ENCODE measurements around the gene KIAA0232. TPM values are rescaled to one million over a fixed set of nuclear protein-coding genes. Genes with fewer than 3 reads are reported as not detected.

KIAA0232 gene
- total and polyA plus RNA-seq, 10 of the 15 experiments (the other 5 are each of a cell fraction or from before 2014, with no cell fraction given): 2.8 to 15.1 (median 10.8) TPM

DNA sequence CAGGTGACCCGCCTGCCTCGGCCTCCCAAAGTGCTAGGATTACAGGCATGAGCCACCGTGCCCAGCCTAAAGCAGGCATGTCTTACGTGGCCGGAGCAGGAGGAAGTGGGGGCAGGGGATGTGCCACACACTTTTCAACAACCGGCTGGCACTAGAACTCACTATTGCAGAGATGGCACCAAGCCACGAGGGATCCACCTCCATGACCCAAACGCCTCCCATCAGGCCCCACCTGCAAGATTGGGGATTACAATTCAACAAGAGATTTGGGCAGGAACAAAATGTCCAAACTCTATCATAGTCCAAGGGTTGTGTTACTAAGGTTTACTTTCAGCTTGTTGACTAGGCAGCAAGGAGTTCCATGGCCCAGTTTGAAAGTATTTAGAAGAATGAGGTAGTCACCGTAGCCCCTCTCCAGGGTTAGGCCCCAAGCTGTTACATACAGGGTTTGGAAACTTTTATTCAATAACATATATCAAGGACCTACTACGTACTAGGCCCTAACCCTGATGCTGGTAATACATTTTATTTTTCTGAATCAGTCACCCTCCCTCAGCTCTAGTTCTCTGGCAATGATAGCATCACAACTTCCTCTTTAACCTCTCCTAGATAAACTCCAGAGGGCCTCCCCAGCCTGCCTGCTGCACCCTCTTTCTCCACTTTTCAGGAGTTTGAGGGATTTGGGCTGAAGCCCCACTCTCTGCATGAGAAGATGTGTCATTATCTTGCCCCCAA lies 109.1 kb downstream of the KIAA0232 start:
- no TSS peak for BruUV-seq (replicated peaks)
- H3K4me1 ChIP-seq (ENCODE audit: control insufficient read depth, insufficient read depth, low read length): peaks cover 11% of the 10 kb centered on the region
- ATAC-seq: peak; percentile 21; the same call in 1 of the 3 replicates
- 83% methylated on average over 10 of the region's 10 CpGs for WGBS (ENCODE audit: insufficient coverage, insufficient replicate concordance, low lambda C conversion rate, missing lambda C conversion rate)
- no peak for TF ChIP-seq CEBPB (IDR thresholded peaks at IDR 0.05; ENCODE audit: borderline replicate concordance in 1 of 2, low read depth in 2 of 2, low read length in 2 of 2)
- no peak for TF ChIP-seq HDAC6 (IDR thresholded peaks at IDR 0.05; ENCODE audit: unreplicated experiment)
- TF ChIP-seq PBX3 (IDR thresholded peaks at IDR 0.05; ENCODE audit: insufficient replicate concordance, low read depth, low read length): no peak
- TF ChIP-seq TARDBP (IDR thresholded peaks at IDR 0.05; ENCODE audit: borderline replicate concordance): no peak
- TF ChIP-seq NBN (IDR thresholded peaks at IDR 0.05): no peak
- TF ChIP-seq HSF1 (IDR thresholded peaks at IDR 0.05; ENCODE audit: low read depth, low read length): no peak
- TF ChIP-seq NFIC (IDR thresholded peaks at IDR 0.05; ENCODE audit: low read depth, low read length): no peak
- no peak for TF ChIP-seq NR2F1 (conservative IDR thresholded peaks at IDR 0.05)
- no peak for TF ChIP-seq IKZF1 (conservative IDR thresholded peaks at IDR 0.05)
- TF ChIP-seq SMAD5 (IDR thresholded peaks at IDR 0.05; ENCODE audit: low read depth): no peak
- no peak for TF ChIP-seq PML (IDR thresholded peaks at IDR 0.05; ENCODE audit: low read length)
- TF ChIP-seq, protein P1, sequence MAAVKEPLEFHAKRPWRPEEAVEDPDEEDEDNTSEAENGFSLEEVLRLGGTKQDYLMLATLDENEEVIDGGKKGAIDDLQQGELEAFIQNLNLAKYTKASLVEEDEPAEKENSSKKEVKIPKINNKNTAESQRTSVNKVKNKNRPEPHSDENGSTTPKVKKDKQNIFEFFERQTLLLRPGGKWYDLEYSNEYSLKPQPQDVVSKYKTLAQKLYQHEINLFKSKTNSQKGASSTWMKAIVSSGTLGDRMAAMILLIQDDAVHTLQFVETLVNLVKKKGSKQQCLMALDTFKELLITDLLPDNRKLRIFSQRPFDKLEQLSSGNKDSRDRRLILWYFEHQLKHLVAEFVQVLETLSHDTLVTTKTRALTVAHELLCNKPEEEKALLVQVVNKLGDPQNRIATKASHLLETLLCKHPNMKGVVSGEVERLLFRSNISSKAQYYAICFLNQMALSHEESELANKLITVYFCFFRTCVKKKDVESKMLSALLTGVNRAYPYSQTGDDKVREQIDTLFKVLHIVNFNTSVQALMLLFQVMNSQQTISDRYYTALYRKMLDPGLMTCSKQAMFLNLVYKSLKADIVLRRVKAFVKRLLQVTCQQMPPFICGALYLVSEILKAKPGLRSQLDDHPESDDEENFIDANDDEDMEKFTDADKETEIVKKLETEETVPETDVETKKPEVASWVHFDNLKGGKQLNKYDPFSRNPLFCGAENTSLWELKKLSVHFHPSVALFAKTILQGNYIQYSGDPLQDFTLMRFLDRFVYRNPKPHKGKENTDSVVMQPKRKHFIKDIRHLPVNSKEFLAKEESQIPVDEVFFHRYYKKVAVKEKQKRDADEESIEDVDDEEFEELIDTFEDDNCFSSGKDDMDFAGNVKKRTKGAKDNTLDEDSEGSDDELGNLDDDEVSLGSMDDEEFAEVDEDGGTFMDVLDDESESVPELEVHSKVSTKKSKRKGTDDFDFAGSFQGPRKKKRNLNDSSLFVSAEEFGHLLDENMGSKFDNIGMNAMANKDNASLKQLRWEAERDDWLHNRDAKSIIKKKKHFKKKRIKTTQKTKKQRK (IDR thresholded peaks at IDR 0.05; ENCODE audit: low read depth, low read length): no peak
- TF ChIP-seq ZNF24 (IDR thresholded peaks at IDR 0.05): no peak
- no peak for TF ChIP-seq IRF3 (IDR thresholded peaks at IDR 0.05)
- no peak for TF ChIP-seq TBL1XR1 (IDR thresholded peaks at IDR 0.05; ENCODE audit: low read depth, low read length)
- TF ChIP-seq, protein P2, sequence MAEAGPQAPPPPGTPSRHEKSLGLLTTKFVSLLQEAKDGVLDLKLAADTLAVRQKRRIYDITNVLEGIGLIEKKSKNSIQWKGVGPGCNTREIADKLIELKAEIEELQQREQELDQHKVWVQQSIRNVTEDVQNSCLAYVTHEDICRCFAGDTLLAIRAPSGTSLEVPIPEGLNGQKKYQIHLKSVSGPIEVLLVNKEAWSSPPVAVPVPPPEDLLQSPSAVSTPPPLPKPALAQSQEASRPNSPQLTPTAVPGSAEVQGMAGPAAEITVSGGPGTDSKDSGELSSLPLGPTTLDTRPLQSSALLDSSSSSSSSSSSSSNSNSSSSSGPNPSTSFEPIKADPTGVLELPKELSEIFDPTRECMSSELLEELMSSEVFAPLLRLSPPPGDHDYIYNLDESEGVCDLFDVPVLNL (IDR thresholded peaks at IDR 0.05; ENCODE audit: low read depth, low read length): no peak
- no peaks in the 10 kb centered on the region for H4K20me1 ChIP-seq (ENCODE audit: control insufficient read depth, insufficient read depth)
- no peaks in the 10 kb centered on the region for H3K79me2 ChIP-seq (ENCODE audit: control insufficient read depth, insufficient read depth, low read length)
- ChIA-PET POLR2A (interaction anchor here (1.5 kb wide), 1 partner anchor 17 kb away, joined by 4 read pairs; no protein-coding TSS in a partner anchor), SMC1A (ENCODE audit: uncharacterized antibody, unreplicated experiment) (interaction anchor here (1.3 kb wide), 1 partner anchor 178 kb away, joined by 3 read pairs; no protein-coding TSS in a partner anchor), CTCF (interaction anchor here (0.6 to 3.8 kb wide), 5 partner anchors 8 to 211 kb away, joined by 3 to 13 read pairs (median 3); no protein-coding TSS in a partner anchor), RAD21 (ENCODE audit: unreplicated experiment) (interaction anchor here (1.4 kb wide), 1 partner anchor 160 kb away, joined by 4 read pairs; no protein-coding TSS in a partner anchor)
- peak overlapping the region; percentile 78; the same call in 1 of the 2 replicates for H2AFZ ChIP-seq (ENCODE audit: control insufficient read depth, low read depth, low read length)
- H3K27ac ChIP-seq (ENCODE audit: control insufficient read depth, insufficient read depth): no peak overlapping the region
- no peaks in the 10 kb centered on the region for H3K36me3 ChIP-seq (ENCODE audit: control insufficient read depth in 2 of 2, insufficient read depth in 2 of 2, low read length in 1 of 2)
- no peak for FAIRE-seq
- DNase-seq (ENCODE audit: low read depth, low spot score): no peak
- intact Hi-C loops (cut with micrococcal nuclease; ENCODE audit: unreplicated experiment) (loop anchor here (5.0 kb wide), 1 partner anchor 181 kb away; no protein-coding TSS in a partner anchor), in situ Hi-C loops (cut with MboI) (no loop called here)
- H3K27me3 ChIP-seq (replicated peaks in 1 of 2; ENCODE audit: control insufficient read depth in 2 of 2, insufficient read depth in 2 of 2, low read length in 1 of 2): no peaks in the 10 kb centered on the region
- H3K4me2 ChIP-seq (ENCODE audit: control insufficient read depth, insufficient read depth): peak overlapping the region; percentile 71
- peak overlapping the region; percentile 20; the same call in 1 of the 2 replicates for H3K9ac ChIP-seq (ENCODE audit: control insufficient read depth, insufficient read depth, low read length)
- H3K9me3 ChIP-seq (replicated peaks; ENCODE audit: control insufficient read depth, insufficient read depth, low read length): peaks cover 9% of the 10 kb centered on the region; the same call in 1 of the 3 replicates
- H3K4me3 ChIP-seq: no peak overlapping the region

Data from GM12878 (cell line).